Skin epidermis (tissue), 12 donors: ENCODE data around the gene MCTP1.
A peak's percentile ranks its signal among the peaks of the same experiment; 100 is the strongest.

Source experiments
- H3K27ac ChIP-seq, 21 experiments: fragments of 200-600 bp; sonication (generic) in 11 of 21; one replicate each; pipeline ENCODE4 v1.5.0; 2020; ENCODE audit warnings: mild to moderate bottlenecking in 3 of 21, inconsistent platforms in 2 of 21, moderate library complexity in 2 of 21
- H3K4me3 ChIP-seq, 7 experiments: fragments of 200-600 bp; sonication (generic) in 2 of 7; one replicate each; pipeline ENCODE4 v1.5.0; 2020; ENCODE audit warnings: inconsistent platforms in 2 of 7, mild to moderate bottlenecking in 2 of 7, moderate library complexity in 1 of 7

MCTP1 gene

DNA sequence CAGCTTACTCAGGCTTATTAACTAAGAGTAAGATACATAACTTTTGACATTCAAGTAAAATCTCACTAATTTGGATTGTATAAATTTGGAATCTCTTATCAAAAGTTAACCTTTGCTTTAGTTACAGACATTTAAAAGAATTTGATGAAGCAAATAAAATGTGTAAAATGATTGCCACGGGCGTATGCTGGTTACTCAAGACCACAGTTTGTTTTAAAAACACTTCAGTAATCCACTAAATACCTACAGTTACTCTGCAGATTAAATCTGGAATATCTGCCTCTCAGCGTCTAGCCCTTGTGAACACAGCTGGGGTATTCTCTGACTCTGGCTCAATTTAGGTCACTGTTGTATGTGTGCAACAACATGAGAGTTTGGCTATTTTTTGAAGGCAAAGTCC is 143.8 kb downstream of the MCTP1 start:
- Histone ChIP-seq H3K4me3 (no peak overlapping the region), H3K27ac (peak overlapping the region in 1 of 21 experiments; percentile 14)

DNA sequence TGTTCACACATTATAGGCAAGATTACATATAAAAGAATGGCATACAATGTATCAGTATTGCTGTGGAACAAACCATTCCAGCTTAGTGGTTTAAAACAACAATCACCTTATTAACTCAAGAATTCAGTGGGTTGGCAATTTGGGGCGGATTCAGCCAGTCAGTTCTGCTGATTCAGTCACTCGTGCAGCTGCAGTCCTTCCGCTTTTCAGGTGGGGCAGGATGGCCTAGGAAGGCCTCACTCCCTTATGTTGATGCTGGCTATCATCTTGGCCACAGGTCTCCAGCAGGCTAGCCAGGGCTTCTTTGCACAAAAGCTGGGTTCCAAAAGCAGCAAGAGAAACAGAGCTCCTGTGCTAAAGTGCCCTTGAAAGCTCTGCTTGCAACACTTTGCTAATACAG is 150.6 kb downstream of the MCTP1 start:
- H3K27ac ChIP-seq = no peak overlapping the region
- H3K4me3 ChIP-seq = no peak overlapping the region

DNA sequence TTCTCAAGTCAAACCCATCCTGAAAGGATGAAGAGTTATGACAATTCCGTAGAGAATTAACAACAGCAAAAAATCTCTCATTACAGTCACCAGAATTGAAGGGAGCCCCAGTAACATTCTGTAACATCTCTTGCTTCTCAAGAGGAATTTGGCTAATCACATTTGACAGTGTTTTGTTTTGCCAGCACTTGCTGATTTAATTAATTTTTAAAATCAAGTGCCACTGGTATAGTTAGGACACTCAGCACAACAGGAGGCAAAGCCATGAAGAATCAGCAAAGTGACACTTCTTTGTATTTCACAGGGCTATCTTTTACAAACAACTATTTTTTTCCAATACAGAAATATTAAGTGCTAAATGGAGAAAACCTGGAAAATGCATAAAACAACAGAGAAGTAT is 152.8 kb downstream of the MCTP1 start:
- Histone ChIP-seq H3K27ac (no peak overlapping the region), H3K4me3 (no peak overlapping the region)

DNA sequence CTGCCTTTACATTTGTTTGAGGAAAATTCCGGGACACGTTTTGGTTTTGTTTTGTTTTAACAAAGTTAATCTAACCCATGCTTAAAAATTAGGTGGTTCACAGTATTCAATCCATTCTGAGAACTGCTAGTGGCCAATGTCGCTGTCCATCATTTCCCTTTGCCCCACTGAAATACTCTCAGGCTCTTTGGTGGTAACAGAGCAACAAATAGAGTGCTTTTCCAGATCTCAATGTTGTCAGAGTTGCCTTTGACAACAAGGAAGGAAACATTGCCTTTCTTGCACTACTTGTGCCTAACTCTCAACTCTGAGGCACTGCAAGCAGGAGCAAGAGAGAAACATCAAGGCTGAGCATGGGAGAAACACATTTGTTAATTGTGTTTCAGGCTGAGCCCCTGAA is 154.0 kb downstream of the MCTP1 start:
- H3K27ac ChIP-seq = no peak overlapping the region
- H3K4me3 ChIP-seq = no peak overlapping the region

DNA sequence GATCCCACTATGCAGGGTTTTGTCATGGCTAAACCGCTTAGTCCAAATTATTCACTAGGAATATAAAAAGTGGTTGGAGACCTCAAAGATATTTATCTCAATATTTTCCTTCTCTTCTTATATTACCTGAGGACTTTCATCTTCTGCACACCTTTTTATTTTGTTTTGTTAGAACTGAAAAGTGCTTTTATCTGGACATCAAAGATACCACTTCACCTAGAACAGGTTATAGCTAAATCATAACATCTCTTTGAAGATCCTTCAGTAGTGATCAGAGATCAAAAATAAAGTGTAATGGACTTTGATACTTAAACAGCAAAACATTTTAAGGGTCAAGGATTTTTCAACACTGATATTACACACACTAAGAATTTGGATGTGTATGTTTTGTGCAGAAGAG is 160.2 kb downstream of the MCTP1 start:
- Histone ChIP-seq H3K4me3 (no peak overlapping the region), H3K27ac (no peak overlapping the region)

DNA sequence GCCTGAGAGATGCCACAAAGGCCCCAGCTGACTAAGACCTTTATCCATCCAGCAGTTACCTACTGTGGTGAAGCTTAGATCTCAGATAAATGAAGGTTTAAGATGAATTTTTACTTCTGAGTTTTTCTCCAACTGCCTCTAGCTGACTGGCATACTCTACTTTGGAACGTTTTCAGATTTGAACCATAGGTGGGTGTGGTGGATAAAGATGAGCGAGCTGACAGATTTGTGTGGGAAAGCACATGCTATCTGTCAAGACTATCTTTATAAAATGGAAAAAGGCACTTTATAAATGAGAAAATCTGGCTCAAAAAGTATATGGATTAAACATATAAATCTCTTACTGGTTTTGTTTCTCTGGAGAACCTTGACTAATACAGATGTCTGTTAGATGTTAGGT is 160.8 kb downstream of the MCTP1 start:
- H3K4me3 ChIP-seq = no peak overlapping the region
- no peak overlapping the region for H3K27ac ChIP-seq

DNA sequence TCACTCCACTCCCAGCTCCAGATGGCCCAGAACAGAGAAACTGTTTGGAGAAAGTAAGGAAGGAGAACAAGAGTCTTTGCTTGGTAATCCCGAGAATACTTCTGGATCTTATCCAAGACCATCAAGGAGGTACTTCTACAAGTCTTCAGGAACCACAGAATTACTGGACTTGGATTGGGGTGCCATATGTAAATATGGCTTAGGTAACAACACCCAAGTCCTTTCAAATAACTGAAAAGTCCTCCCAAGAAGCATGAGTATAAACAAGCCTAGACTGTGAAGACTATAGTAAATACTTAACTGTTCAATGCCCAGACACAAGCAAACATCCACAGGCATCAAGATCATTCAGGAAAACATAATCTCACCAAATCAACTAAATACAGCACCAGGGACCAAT is 170.0 kb downstream of the MCTP1 start:
- Histone ChIP-seq H3K4me3 (no peak overlapping the region), H3K27ac (no peak overlapping the region)

DNA sequence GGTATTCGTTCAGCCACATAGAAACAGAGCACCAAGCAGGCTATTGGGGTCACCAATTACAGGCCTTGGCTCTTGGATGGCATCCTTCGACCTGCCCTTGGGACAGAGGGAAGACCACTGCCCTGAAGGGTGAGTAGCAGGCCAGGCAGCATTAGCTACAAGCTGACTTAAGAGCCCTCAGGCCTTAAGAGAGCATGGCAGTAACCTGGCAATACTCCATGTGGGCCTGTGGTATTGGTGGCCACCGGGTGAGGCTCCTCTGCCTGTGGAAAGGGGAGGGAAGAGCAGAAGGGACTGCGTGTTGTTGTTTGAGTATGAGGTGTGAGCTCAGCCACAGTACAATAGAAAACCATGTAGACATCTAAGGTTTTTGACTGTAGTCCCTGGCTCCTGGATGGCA is 170.6 kb downstream of the MCTP1 start:
- H3K27ac ChIP-seq = no peak overlapping the region
- no peak overlapping the region for H3K4me3 ChIP-seq

DNA sequence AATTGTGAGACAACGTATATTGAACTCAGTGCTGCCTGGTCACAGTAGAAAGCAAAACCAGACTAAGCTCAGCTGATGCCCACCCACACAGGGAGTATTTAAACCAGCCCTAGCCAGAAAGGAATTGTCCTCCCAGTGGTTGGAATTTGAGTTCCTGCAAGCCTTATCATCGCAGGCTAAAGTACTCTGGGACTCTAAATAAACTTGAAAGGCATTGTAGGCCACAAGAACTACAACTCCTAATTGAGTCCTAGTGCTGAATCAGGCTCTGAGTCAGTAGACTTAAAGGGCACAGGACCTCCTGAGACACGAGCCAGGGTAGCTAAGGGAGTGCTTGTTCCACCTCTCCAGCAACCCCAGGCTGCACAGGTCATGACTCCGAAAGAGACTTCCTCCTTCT is 171.4 kb downstream of the MCTP1 start:
- no peak overlapping the region for H3K27ac ChIP-seq
- H3K4me3 ChIP-seq = no peak overlapping the region

DNA sequence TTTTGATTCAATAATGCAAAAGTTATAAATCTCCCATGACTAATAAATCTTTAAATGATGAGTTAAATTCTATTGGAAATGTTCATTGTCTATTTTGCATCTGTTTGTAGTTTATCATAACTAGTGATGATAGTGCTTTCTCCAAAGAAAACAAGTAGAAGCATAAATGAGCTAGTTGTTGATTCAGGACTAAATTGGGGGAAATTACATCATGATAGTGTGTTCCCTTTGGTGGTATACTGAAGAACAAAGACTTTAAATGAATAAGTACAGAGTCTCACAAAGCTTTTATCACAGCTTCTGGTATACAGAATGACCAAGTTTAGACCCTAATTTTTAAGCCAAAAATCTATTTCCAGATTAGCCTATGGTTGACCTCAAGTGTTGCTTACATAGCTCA is 173.8 kb downstream of the MCTP1 start:
- no peak overlapping the region for H3K4me3 ChIP-seq
- H3K27ac ChIP-seq = no peak overlapping the region

DNA sequence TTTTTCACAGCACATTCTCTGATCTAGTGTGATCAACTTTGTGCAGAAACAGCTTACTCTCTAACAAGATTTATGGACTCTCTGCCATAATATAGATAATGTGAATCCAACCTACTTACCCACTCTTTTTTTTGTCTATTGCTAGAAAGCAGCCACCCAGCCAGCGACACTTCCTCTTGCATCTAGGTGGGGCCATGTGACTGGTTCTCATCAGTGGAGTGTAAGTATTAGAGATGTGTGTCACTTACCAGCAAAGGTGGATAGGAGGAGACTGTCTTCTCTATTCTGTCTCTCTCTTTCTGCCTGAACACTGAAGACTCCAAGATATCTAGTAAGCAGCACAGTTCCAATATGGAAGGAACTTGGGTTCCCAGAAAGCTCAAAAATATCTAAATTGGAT is 174.8 kb downstream of the MCTP1 start:
- Histone ChIP-seq H3K27ac (no peak overlapping the region), H3K4me3 (no peak overlapping the region)

DNA sequence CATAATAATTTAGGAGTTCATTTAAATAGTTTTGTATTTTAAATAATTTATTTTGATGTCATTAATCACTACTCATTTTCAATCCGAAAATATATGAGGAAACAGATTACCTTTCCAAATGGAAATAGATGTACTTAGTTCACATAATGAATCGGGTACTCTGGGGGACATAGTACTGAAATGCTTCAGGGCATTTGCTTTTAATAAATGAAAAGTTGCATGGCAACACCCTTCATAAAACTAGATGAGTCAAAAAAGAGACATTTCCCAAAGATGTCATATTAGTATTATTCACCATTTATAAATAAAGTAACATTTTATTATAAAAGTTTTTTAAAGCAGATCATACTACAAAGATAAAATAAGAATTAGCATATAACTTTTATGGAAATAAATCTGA is 177.8 kb downstream of the MCTP1 start:
- no peak overlapping the region for H3K4me3 ChIP-seq
- H3K27ac ChIP-seq = no peak overlapping the region

DNA sequence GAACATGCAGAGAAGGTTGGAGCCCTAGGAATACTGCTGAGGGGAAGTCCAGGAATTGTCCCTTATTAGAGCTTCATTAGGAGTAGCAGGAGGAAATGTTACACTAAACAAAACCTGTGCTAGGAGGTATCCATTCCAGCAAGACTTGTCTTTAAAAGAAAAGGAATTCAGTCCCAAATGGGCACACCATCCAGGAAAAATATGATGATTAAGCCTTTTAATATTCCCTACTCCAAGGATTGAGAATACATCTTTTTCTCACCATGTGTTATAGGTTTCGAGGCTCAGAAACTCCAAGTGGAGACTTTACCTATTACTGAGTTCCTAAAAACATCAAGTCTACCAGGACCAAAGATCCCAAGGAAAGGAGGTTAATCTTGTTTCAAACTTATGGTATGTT is 179.3 kb downstream of the MCTP1 start:
- Histone ChIP-seq H3K4me3 (no peak overlapping the region), H3K27ac (no peak overlapping the region)

DNA sequence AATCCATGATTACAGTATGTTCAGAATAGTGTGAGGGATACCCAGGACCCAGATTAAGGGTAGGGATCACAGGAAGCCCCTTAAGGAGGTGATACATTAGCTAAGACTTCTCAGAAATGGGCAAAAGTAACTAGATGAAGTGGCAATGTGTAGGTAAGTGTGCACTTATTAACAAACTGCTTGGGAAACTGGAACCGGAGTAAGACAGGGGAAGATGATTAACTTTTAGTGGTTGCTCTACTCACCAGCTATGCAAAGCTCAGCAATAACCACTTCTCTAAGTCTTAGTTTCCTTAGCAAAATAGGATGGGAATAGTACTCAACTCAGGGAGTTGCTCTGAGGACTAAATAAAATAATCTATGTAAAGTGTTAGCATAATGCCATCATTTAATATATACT is 182.2 kb downstream of the MCTP1 start:
- Histone ChIP-seq H3K27ac (no peak overlapping the region), H3K4me3 (no peak overlapping the region)

DNA sequence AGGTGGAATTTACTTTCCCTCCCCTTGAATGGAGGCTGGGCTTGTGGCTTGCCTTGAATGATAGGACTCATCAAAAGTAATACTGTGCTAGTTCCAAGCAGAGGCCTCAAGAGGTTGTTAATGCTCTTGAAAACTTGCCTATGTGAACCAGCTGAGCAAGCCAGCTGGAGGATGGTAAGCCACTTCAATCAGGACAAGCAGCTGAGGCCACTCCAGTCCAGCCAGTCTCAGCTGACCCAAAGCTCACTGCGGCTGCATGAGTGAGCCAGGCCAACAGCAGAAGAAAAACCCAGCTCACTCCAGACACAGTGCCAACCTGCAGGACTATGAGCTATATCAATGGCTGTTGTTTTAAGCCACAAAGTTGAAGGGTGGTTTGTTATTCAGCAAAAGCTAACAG is 182.8 kb downstream of the MCTP1 start:
- H3K4me3 ChIP-seq = no peak overlapping the region
- H3K27ac ChIP-seq = no peak overlapping the region

DNA sequence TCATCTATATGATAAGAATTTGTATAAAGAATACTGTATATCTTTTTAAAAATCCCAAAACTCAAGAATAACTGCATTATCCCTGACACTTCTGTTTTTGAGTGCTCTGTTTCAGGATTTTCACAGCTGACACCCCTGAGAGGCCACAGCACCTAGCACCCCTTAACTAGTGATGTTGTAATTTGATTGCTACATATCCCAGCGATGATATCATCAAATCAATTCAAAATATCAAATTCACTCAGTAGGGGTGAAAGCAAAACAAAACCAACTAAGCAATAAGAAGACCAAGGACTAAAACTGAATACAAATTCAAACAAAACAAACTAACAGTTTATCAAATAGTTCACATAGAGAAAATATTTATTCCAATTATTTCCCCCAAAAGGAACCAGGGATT is 184.3 kb downstream of the MCTP1 start:
- Histone ChIP-seq H3K27ac (no peak overlapping the region), H3K4me3 (no peak overlapping the region)

DNA sequence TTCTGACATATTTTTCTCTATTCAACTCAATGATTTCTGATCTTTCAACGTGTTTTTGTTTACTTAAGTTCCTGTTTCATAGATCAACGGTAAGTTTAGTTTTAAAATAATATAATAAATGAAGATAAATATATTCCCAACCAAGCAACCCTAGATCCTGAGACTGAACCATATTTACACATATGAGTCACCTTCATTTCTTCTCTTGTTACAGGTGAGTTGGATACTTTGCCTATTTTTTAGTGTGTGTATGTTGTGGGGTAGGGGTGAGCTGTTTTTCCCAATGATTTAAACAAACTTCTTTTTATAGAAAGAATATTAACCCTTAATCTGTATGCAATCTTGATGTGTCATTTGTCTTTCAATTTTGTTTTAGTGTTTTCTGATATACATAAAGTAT is 186.9 kb downstream of the MCTP1 start:
- H3K27ac ChIP-seq = no peak overlapping the region
- no peak overlapping the region for H3K4me3 ChIP-seq

DNA sequence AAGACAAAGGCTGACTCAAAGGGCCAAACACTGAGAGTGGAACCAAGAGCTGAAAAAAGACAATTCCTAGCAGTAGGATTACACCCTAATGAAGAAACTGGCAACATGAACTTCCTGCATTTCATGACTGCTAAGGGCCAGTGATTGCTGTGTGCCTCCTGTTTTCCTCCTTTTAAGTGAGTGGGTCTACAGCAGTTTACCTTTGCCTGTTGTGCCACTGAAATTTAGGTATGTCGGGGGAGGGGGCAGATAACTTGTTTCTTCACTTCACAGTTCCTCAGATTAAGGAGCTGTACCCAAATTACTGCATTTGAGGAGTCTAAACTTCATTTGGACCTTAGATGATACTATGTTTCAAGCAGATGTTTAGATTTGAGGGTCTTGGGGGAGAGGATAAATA is 191.7 kb downstream of the MCTP1 start:
- H3K27ac ChIP-seq = no peak overlapping the region
- H3K4me3 ChIP-seq = no peak overlapping the region

DNA sequence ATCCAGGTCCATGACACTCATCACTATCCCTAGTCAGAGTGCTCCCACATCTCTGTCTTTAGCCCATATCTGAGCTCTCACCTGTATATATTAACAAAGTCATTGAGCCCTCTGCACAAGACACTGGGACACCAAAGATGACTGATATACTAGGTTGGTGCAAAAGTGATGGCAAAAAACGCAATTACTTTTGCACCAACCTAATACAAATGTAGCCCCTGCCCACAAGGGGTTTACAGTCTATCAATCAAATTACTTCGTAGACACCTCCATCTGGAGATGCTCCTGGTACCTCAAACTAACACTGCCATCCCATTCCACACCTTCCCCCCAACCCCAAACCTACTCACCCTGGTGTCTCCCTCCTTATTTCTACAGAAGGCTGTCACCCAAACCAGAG is 194.1 kb downstream of the MCTP1 start:
- Histone ChIP-seq H3K27ac (no peak overlapping the region), H3K4me3 (no peak overlapping the region)

DNA sequence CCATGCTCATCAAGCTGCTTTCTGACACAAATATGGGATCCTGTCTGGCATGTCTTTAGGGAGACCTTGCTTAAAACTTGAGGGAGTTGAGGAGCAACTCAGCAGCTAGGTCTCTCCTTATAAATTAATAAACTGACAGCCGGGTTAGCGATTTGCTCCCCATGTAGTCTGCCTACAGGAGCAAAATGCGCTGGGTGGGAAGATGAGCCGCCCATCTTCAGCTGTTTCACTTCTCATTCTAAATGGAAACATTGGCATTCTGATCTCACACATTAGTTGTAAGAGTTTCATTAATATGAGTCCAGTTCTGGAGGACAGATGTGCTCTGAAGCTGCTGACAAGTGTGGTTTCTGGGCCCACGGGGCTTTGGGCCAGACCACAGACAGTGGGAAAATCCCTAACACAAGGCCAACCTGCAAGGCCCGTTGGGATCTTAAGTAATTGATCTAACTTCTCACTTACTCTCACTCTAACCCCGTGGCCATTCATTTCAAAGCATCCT is 197.0 kb downstream of the MCTP1 start:
- no peak overlapping the region for H3K4me3 ChIP-seq
- peak overlapping the region in 4 of 21 experiments; percentile 19 to 29 (median 25) for H3K27ac ChIP-seq

DNA sequence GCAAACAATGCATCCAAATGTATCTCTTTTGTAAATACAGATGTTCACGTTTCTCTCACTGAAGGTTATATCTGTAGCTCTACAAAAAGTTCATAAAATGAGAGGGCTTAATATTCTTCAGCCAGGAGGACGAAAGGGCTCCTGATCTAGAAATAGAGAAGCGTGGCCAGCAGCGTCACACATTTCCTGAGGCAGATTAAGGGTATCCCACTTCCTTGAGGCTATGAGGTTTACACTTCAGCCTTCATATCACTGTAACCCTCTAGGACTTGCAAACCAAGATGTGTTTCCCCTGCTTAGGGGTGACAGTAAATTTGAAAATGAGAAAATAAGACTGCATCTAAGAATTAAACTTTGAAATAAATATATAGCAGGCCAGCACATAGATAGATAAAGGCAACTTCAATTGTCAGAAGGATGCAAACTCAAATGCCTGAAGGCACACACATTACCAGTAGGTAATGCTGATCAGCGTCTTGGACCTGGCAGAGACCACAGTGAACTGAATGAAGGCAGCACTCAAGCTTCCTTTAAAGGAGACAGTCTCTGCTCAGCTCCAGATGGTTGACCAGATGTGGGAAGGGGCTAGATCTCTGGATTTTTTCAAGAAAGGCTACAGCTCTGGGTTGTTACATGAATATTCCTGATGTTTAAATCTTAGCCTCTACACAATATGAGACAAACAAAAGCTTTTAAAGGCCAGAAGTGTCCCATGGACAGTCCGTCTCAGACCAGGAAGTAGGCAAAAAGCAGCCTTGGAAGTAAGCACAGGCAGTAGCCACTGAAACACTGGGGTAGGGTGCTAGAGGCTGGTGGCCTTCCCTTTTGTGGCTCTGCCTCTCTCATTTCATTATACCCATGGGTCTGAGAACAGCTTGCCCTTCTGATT is 197.7 kb downstream of the MCTP1 start:
- H3K27ac ChIP-seq = peak overlapping the region in 5 of 21 experiments; percentile 13 to 29 (median 21)
- no peak overlapping the region for H3K4me3 ChIP-seq

DNA sequence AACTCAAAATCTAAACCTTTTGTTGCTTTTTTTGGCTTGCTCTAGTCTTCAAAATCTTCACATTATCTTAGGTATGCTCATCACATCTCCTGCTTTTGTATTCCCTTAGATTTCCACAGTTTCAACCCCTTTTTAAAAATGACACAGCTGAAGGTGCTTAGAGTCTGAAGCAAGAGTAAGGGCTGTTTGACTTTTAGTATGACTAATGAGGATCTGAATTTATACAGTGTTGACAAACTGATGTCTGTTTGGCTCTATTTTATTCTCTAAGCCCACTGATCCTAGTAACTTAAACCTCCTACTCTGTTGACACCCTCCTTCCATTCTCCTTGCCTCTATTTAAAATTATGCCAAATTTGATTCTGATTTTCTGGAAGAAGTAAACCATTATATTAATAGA is 200.1 kb downstream of the MCTP1 start:
- Histone ChIP-seq H3K27ac (no peak overlapping the region), H3K4me3 (no peak overlapping the region)
